Activated CD4-positive, CD25-positive, alpha-beta regulatory T cell treated with anti-CD3 and anti-CD28 coated beads, Interleukin-2, amount 50 U/mL, for 16 hours (primary cell): ENCODE results near the gene CACUL1.
"Not testable (repeated sequence)": the region's sequence is repeated elsewhere in the genome, so short reads cannot be mapped to it uniquely, and the experiment has no call there.

Source experiments
- DNase-seq: peaks from one replicate; pipeline ENCODE4 v3.0.0-alpha.2; 2020; ENCODE audit warnings: low read depth, low spot score

Gene CACUL1

DNA sequence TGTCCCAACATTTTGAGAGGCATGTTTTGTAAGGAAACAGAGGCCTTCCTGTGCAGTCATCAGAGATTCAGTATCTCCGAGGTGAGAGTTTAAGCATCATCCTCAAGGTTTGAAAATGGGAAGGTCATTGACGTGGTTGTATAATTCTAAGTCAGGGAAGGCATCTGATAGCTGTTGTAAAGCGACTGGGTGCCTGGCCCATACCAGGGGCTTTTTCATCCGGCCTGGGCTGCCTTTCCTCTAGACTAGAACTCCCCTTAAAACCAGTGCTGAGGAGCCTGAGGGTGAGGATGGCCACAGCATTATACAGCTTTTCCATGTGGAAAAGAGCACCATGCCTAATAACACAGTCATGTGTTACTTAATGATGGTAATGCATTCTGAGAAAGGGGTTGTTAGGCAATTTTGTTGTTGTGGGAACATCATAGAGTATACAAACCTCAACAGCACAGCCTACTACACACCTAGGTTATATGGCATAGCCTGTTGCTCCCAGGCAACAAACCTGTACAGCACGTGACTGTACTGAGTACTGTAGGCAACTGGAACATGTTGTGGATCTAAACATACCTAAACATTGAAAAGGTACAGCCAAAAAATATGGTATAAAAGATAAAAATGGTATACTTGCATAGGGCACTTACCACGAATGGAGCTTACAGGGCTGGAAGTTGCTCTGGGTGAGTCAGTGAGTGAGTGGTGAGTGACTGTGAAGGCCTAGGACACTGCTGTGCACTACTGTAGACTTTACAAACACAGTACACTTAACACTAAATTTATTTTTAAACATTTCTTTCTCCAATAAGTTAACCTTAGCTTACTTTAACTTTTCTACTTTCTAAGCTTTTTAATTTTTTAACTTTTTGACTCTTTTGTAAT, 13.5 kb upstream of the CACUL1 start:
- DNase-seq = no peak

DNA sequence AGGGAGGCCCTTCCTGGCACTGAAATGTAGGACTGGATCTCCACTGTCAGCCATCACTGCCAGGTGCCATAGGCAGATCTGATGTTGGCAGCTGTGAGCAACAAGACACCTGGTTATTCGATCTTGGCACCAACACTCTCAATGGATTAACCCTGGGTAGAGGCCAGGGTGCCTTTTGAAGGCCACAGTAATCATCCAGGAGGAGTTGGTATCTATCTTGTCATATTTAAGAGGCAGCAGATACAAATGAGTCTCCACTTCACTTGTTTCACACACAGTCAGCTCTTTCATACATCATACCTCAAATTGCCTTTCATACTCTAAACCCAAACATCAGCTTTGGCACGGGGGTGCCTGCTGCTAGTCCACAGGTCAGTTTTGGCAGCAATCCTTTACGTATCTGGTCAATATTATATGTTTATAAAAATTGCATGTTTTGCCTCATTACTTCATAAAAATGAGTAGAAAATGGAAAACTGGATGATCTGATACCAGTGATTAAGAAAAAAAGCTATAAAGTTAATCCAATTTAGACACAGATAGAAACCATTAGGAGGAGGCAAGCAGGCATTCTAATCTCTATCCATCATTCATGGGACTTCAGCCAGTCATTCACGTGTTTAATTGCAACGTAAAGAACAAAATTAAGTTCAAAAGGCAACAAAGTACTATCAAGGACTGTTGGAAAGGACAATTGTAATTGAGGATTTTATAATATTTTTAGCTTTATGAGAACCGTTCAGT, 12.7 kb upstream of the CACUL1 start:
- no peak for DNase-seq

DNA sequence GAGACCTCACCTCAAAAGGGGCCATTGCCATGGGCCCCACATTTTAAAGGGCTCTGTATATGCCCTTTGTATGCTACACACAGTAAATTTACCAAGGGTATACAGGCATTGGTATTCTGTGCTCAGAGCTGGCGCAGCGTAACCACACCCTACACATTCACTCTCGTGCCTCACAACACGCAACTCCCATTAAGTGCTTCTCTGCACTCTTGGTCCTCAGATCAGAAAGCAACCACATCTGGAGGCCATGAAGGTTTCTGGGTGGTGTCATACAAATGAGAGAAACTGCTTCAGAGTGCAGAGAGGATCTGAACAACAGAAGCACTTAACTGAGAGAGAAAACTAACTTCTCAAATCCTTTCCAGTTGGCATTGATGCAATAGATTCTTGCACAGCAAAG, 9.4 kb upstream of the CACUL1 start:
- no peak for DNase-seq

DNA sequence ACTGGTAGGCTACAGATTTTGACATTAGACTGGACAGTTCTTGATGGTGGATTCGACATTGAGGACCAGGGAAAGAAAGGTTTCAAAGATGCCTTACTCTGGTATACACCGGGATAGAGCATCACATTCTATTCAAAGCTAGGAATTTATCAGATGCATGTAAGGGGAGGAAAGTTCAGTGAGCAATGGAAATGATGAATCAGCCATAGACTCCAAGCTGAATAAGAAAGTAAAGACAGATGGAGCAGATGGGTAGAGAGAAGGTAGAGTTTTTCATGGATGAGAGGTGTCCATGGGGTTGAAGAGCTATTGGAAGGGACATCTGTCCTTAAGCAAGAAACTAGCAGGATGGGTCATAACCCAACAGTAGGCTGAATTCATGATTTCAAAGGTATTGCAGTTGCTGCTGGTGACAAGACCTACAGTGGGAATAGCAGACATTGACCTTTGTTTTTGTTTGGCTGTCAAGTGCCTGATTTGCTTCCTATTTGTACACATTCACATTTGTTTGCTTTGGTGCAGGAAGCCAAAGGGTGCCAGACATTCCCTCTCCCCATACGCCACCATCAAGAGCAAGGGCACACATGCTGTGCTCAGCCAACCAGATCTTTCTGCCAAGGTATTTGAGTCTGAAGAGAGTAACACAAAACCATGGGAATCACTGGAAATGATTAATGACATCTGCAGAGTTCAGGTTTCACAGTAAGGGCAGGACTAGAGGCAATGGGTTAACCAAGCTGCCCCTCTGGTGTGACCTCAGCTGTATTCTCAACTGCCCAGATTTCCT, 8.6 kb upstream of the CACUL1 start:
- DNase-seq = no peak

DNA sequence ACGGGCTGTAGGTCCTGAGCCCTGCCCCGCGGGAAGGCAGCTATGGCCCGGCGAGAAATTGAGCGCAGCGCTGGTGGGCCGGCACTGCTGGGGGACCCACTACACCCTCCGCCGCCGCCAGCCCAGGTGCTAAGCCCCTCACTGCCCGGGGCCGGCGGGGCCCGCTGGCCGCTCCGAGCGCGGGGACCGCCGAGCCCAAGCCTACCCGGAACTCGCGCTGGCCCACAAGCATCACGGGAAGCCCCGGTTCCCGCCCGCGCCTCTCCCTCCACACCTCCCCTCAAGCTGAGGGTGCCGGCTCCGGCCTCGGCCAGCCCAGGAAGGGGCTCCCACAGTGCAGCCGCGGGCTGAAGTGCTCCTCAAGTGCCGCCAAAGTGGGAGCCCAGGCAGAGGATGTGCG, 5.5 kb upstream of the CACUL1 start:
- DNase-seq = no peak

DNA sequence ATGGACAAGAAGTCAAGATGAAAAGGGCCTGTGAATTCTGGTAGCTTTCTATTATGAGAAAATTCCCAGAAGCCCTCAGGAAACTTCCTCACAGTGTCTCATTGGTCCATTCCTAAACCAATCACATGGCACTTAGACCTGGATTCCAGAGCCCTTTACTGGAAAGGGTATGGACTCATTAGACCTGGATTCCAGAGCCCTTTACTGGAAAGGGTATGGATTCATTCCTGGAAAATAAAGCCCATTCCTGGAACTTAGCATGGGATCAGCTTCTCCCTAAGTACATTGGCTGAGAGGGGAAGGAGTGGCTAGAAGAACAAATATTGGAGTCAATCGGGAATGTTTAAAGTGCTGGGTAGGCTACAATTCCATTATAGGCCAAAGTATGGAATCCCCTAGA, 3.7 kb upstream of the CACUL1 start:
- no peak for DNase-seq

DNA sequence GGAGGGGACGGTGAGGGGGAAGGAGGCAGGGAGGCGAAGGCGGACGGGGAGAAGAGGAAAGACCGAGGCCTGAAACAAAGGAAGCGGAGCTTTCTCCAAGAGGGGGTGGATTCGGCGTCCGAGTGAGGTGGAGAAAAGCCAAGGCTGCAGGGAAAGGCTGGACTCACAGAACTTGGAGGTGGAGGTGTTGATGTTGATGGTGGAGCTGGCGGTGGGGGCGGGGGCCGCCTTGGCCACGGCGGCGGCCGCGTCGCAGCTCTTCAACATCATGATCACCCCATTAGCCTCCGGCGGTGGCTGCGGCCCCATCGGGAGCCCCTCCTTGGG, 578 bp downstream of the CACUL1 start:
- DNase-seq = peak; percentile 8

DNA sequence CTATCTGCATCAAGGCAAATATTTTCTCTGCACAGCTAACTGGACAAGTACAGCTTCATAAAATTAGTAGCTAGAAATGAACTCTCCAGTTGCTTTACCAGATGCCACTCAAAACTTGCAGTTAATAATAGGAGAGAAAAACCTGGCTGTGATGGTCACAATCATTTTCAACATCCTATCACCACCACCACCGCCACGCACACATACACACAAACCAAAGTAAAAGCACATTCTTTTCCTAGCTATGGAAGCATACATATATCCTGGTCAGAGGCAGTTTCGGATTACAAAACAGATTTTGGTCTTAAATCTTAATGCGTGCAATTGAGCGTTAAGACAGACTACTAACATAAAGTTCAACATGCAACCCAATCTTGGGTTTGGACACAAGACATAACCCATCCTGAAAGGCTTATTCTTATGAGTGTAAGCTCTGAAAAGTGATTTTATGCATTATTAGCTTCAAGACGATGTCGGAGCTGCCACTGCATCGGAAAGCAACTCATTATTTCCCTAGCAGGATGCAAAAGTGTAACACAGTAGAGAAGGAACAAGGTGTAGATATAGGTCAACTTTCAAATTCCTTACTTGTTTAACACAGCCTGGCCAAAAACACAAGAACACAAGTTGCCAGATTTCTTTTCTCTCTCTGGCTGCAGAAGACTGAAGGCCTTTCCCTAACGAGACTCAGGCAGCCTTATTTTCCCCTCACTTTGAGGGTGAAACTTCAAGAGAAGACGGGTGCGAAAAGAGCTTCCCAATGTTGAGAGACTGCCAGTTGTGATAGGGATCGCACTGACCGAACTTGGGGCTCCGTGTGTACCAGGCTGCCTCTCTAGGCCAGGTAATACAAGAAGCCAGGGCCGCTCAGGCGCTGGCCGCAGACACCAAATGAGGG, 1.2 kb downstream of the CACUL1 start:
- DNase-seq = no peak

DNA sequence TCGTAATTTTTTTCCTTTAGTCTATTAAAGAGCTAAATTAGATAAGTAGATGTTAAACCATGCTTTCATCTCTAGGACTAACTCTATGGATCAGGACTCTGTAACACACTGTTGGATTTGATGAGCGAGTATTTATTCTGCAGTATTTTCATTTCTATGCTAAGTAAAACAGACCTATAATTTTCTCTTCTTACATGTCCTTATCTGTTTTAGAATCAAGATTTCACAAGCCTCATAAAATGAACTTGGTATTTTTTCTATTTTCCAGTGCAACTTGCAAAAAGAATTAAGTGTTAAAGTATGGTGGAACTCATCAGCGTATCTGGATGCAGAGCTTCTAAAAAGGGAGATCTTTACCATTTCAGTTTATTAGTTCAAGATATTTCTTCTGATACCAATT, 2.4 kb downstream of the CACUL1 start:
- DNase-seq = no peak

DNA sequence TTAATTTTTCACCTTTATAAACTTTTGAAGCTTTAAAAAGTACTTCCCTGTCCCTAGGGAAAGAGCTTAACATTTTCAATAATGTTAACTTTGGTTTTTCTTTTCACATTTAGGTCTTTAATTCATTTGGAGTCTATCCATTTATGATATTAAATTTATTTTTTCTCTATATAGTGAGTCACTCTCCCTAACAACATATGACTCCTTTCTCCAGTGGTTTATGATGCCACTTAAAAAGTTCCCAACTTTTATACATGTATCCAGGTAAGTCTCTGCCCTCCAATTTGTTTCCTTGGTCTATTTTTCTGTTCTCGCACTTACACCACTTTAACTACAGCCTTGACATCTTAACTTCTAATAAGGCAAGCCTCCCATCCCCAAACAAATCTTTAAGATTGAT, 3.5 kb downstream of the CACUL1 start:
- DNase-seq = no peak

DNA sequence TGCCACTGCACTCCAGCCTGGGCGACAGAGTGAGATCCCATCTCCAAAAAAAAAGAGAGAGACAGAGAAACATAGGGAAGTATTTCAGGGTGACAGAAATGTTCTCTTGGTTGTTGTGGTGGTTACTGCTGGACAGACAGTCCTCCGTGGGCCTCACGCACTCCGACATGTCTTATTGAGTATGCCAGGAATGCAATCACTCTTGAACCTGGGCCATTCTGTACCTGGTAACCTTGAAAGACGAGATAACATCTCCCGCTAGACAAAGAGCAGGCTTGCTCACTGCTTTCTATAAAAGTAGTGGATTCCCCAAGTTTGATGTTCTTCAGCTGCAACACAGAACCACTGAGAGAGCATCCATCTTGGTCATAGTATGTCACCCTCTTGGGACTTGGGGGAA, 6.7 kb downstream of the CACUL1 start:
- DNase-seq = no peak

DNA sequence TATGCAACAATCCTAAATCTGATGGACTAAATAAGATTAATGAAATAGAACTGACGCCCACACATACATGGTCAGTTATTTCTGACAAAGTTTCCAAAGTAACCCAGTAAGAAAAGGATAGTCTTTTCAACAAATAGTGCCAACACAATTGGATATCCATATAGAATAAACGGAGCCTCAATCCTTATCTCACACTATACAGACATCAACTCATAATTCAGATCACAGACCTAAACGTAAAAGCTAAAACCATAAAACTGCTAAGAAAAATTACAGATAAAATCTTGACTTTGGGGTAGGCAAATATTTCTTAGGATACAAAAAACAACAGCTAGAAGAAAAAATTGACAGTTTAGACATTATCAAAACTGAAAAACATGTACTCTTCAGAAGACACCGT, 8.5 kb downstream of the CACUL1 start:
- no peak for DNase-seq

DNA sequence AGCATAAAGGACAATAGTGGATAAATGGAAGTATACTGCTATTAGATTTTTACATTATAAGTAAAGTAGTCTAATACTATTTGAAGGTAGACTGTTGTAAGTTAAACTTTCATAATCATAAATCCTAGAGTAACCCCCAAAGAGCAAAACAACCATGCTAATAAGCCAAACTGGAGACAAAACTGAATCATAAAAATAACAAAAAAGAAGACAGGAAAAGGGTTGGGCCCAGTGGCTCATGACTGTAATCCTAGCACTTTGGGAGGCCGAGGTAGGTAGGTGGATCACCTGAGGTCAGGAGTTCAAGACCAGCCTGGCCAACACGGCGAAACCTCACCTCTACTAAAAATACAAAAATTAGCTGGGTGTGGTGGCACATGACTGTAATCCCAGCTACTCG, 9.7 kb downstream of the CACUL1 start:
- no peak for DNase-seq

DNA sequence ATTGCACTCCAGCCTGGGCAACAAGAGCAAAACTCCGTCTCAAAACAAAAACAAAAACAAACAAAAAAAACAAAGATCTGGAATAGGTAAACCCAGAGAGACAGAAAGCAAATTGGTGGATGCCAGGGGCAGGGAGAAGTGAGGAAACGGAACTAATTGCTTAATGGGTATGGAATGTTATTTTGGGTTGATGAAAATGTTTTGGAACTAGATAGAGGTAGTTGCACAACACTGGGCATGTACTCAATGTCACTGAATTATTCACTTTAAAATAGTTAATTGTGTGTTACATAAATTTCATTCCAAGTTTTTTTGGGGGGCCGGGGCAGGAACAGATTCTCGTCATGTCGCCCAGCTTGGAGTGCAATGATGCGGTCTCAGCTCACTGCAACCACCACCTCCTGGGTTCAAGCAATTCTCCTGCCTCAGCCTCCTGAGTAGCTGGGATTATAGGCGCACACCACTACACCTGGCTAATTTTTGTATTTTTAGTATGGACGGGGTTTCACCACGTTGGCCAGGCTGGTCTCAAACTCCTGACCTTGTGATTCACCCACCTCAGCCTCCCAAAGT, 10.3 kb downstream of the CACUL1 start:
- not testable (repeated sequence) for DNase-seq

DNA sequence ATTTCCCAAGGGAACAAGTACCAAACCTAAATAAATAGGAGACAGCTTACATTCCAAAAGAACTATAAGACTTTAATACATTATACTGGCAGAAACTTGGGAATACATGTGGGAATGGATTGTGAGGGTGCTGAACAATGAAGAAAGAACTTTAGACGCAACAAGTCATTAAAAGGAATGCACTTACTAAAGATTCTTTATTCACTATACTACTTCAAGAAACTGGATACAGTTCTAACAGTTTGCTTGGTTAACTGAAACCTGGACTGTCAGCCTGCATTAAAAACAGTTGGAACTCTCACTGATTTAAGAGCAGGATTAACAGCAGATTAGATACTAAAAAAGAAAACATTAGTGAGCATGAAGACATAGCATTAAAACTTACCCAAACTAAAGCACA, 12.0 kb downstream of the CACUL1 start:
- DNase-seq = no peak

DNA sequence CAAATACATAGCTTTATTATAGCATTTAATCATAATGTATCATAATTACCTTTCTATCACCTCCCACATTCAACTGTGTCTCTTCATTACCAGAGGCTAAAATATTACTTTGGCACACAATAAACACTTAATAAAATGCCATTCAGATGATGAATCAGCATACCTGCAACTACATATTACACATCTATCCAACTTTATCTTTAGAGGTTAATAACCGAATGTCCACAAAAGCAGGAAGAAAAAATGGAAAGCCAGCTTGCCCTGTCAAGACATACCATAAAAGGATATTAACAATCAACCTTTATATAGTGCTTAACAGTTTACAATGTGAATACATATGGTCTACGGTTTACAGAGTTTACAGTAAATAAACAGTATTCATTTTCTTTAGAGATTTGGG, 12.7 kb downstream of the CACUL1 start:
- no peak for DNase-seq

DNA sequence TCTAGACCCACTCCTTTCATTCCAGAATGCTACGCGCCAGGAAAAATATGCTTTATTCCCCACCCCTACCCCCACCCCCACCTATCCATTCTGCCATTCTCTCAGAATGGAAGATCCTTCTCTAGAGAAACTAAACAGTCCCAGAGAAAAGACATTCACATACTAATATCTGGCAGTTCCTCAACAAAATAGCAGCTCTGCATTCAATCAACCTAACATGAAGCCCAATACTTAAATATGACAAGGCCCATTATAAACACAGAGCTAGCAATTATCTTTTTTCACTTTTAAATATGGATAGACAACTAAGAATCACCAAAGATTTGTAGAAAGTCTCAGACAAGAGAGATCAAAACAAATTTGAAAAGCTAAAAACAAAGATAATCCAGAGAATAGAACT, 16.4 kb downstream of the CACUL1 start:
- DNase-seq = no peak

DNA sequence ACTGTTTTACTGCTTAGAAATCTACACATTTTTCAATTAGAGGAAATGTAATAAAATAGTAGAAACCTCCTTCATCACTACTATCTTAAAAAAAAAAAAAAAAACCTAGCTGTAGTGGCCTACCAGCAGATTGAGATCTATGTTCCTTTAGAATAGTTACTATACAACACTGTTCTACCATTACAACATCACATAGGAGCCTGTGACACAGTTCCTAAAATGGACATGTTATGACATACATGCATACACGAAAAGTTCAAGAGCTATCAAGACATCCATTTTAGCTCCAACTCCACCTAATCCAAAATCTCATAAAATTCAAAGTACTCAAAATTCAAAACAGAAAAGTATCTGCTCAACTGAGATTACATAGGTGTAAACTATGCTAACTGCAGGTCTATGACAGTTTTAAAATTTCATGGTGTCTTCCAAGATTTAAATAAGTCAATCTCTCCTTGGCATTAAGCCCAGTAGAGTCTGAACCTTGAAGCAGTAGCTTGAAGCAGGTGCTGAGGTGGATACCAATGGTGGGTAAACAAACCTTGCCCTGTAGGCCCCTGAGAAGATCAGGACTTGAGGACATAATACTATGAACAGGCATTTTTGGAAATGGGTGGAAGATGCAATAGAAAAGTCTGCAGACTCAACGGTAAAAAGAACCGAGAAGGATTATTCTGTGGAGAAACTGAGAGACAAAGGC, 17.0 kb downstream of the CACUL1 start:
- DNase-seq = no peak

DNA sequence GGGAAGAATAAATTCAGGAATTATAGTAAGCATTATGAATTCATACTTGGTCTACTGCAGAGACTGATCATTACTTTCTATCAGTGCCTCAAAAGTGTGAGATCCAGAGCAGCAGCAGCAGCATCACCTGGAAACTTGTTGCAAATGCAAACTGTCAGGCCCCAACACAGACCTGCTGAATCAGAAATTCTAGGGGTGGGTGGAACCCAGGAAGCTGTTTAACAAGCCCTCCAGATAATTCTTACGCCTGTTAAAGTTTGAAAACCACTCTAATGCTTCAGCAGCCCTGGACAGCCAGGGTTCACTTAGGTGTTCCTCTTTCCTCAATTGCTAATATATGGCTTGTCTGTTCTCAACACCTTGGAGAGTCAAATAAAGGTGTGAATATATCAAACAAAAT, 19.5 kb downstream of the CACUL1 start:
- DNase-seq = no peak

DNA sequence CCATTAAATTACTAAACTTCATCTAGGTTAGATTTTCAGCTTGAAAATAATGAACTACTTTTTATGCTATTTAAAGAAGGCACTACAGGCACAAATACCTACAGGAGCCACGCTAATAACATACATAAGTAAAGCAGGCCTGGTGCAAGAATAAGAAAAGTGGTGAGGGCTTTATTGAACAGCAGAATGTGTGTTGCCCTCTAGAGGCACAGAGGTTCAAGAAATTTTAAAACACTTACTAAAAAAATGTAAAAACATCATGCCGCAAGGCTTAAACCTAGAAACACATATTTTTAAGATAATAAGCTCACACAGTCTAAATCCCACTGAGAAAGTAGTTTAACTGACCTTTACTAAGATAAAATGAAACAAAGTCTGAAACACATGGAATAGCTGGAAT, 20.3 kb downstream of the CACUL1 start:
- DNase-seq = no peak
